GM21390 (cell line): Measurements from ENCODE around the gene RAB4B.
"Not testable (repeated sequence)": the region's sequence is repeated elsewhere in the genome, so short reads cannot be mapped to it uniquely, and the experiment has no call there.

Experiments used
- ATAC-seq: cut with Tn5 transposase; IDR thresholded peaks from one replicate; pipeline ENCODE4 v1.9.1; 2021; ENCODE audit not compliant: unreplicated experiment

Gene RAB4B

GRCh38 chr19:40778706-40779284 is 748 bp downstream of the RAB4B start:
- ATAC-seq = no peak

GRCh38 chr19:40780582-40780981 is 2.5 kb downstream of the RAB4B start:
- no peak for ATAC-seq

GRCh38 chr19:40781140-40781539 is 3.1 kb downstream of the RAB4B start:
- no peak for ATAC-seq

GRCh38 chr19:40783711-40784110 is 5.7 kb downstream of the RAB4B start:
- no peak for ATAC-seq

GRCh38 chr19:40784146-40784545 is 6.1 kb downstream of the RAB4B start:
- not testable (repeated sequence) for ATAC-seq

- no peak for ATAC-seq
Observed at GRCh38 chr19:40785526-40785925, 7.5 kb downstream of the RAB4B start.

- ATAC-seq = no peak
Observed at GRCh38 chr19:40786060-40787037, 8.3 kb downstream of the RAB4B start.

GRCh38 chr19:40791349-40791748 is 13.3 kb downstream of the RAB4B start:
- no peak for ATAC-seq

- no peak for ATAC-seq
Observed at GRCh38 chr19:40791996-40792395, 13.9 kb downstream of the RAB4B start.

GRCh38 chr19:40797166-40797962 is 19.3 kb downstream of the RAB4B start:
- no peak for ATAC-seq

GRCh38 chr19:40797963-40798682 is 20.1 kb downstream of the RAB4B start:
- ATAC-seq = no peak

- ATAC-seq = peak; percentile 63
Observed at GRCh38 chr19:40798683-40799557, 20.9 kb downstream of the RAB4B start, which contains the start of gene EGLN2. TSS of gene EGLN2 (plus strand) at chr19:40799191. CDS start at chr19:40800573, 1,382 bp downstream.

- no peak for ATAC-seq
Observed at GRCh38 chr19:40799558-40800338, 21.7 kb downstream of the RAB4B start.

- ATAC-seq = no peak
Observed at GRCh38 chr19:40800339-40800996, 22.4 kb downstream of the RAB4B start.

GRCh38 chr19:40800997-40801377 is 22.9 kb downstream of the RAB4B start:
- no peak for ATAC-seq

GRCh38 chr19:40801426-40802299 is 23.6 kb downstream of the RAB4B start:
- no peak for ATAC-seq
